Measurements from ENCODE around the gene PATJ.

GRCh38 chr1:62100442-62100841, 358.2 kb downstream of the PATJ start:
- no peak for TF ChIP-seq CTCF (IDR thresholded peaks at IDR 0.05; ENCODE audit: poor library complexity)
- no peak for TF ChIP-seq EZH2 (IDR thresholded peaks at IDR 0.05; ENCODE audit: borderline replicate concordance)
- no peak for TF ChIP-seq EZH2phosphoT487 (IDR thresholded peaks at IDR 0.05; ENCODE audit: low read depth, severe bottlenecking, unreplicated experiment)

All from hepatocyte (in vitro differentiated cells).